Measurements from ENCODE around the gene LMX1B. TPM values are rescaled to one million over a fixed set of nuclear protein-coding genes. Genes with fewer than 3 reads are reported as not detected.

LMX1B gene
- polyA plus RNA-seq, 1 experiment: not detected

GRCh38 chr9:126668058-126668457 is 54.3 kb downstream of the LMX1B start:
- no peak for TF ChIP-seq CTCF (IDR thresholded peaks at IDR 0.05; ENCODE audit: low read depth, low read length)
- H3K27ac ChIP-seq (ENCODE audit: low read depth, low read length): no peak overlapping the region
- CTCF ChIA-PET: interaction anchor here (0.6 kb wide), 1 partner anchor 59 kb away, joined by 4 read pairs; no protein-coding TSS in a partner anchor
- no peaks in the 10 kb centered on the region; the same call in 1 of the 2 replicates for H3K9me3 ChIP-seq (ENCODE audit: control insufficient read depth, insufficient read depth, low read length)
- H3K27me3 ChIP-seq (ENCODE audit: control insufficient read depth, insufficient read depth, low read length): peaks cover 51% of the 10 kb centered on the region
- POLR2A ChIA-PET: no interaction called here
- H3K4me3 ChIP-seq (ENCODE audit: low read depth, low read length): no peak overlapping the region
- DNase-seq (ENCODE audit: low read depth, low spot score): no peak

- H3K27me3 ChIP-seq (ENCODE audit: control insufficient read depth, insufficient read depth, low read length): peaks cover 62% of the 10 kb centered on the region
- CTCF ChIA-PET: no interaction called here
- POLR2A ChIA-PET: no interaction called here
- H3K27ac ChIP-seq (ENCODE audit: low read depth, low read length): no peak overlapping the region
- no peaks in the 10 kb centered on the region; the same call in 1 of the 2 replicates for H3K9me3 ChIP-seq (ENCODE audit: control insufficient read depth, insufficient read depth, low read length)
- TF ChIP-seq CTCF (IDR thresholded peaks at IDR 0.05; ENCODE audit: low read depth, low read length): no peak
- DNase-seq (ENCODE audit: low read depth, low spot score): no peak
- H3K4me3 ChIP-seq (ENCODE audit: low read depth, low read length): no peak overlapping the region
These were observed 55.4 kb downstream of the LMX1B start for GRCh38 chr9:126669108-126669507.

GRCh38 chr9:126670270-126670669 is 56.5 kb downstream of the LMX1B start:
- CTCF ChIA-PET: no interaction called here

GRCh38 chr9:126671381-126671831 is 57.7 kb downstream of the LMX1B start:
- TF ChIP-seq CTCF (IDR thresholded peaks at IDR 0.05; ENCODE audit: low read depth, low read length): no peak
- no peaks in the 10 kb centered on the region; the same call in 1 of the 2 replicates for H3K9me3 ChIP-seq (ENCODE audit: control insufficient read depth, insufficient read depth, low read length)
- H3K4me3 ChIP-seq (ENCODE audit: low read depth, low read length): no peak overlapping the region
- ChIA-PET POLR2A (no interaction called here), CTCF (no interaction called here)
- peaks cover 67% of the 10 kb centered on the region for H3K27me3 ChIP-seq (ENCODE audit: control insufficient read depth, insufficient read depth, low read length)
- H3K27ac ChIP-seq (ENCODE audit: low read depth, low read length): no peak overlapping the region
- DNase-seq (ENCODE audit: low read depth, low spot score): no peak

More at GRCh38 chr9:126670270-126670669, 56.5 kb downstream of the LMX1B start:
- Histone ChIP-seq H3K9me3 (ENCODE audit: control insufficient read depth, insufficient read depth, low read length) (no peaks in the 10 kb centered on the region; the same call in 1 of the 2 replicates), H3K27ac (ENCODE audit: low read depth, low read length) (no peak overlapping the region), H3K4me3 (ENCODE audit: low read depth, low read length) (no peak overlapping the region), H3K27me3 (ENCODE audit: control insufficient read depth, insufficient read depth, low read length) (peaks cover 67% of the 10 kb centered on the region)
- no peak for TF ChIP-seq CTCF (IDR thresholded peaks at IDR 0.05; ENCODE audit: low read depth, low read length)
- no peak for DNase-seq (ENCODE audit: low read depth, low spot score)
- POLR2A ChIA-PET: no interaction called here

- CTCF ChIA-PET: interaction anchor here (2.1 kb wide), 1 partner anchor 33 kb away, joined by 8 read pairs; no protein-coding TSS in a partner anchor
- no peak overlapping the region for H3K27ac ChIP-seq (ENCODE audit: low read depth, low read length)
- H3K9me3 ChIP-seq (ENCODE audit: control insufficient read depth, insufficient read depth, low read length): no peaks in the 10 kb centered on the region; the same call in 1 of the 2 replicates
- TF ChIP-seq CTCF (IDR thresholded peaks at IDR 0.05; ENCODE audit: low read depth, low read length): no peak
- POLR2A ChIA-PET: no interaction called here
- peaks cover 72% of the 10 kb centered on the region for H3K27me3 ChIP-seq (ENCODE audit: control insufficient read depth, insufficient read depth, low read length)
- no peak for DNase-seq (ENCODE audit: low read depth, low spot score)
- H3K4me3 ChIP-seq (ENCODE audit: low read depth, low read length): no peak overlapping the region
These were observed 58.3 kb downstream of the LMX1B start for GRCh38 chr9:126671983-126672382.
